TTC549 (cell line): ENCODE results near the gene KLHL11.
"Not testable (repeated sequence)": the region's sequence is repeated elsewhere in the genome, so short reads cannot be mapped to it uniquely, and the experiment has no call there.

ENCODE experiments used
- FAIRE-seq: peaks from 2 replicates; lab custom pipeline; 2012; peaks lifted over from hg19 to GRCh38; lab: Jason Lieb, UNC

KLHL11 gene

GRCh38 chr17:41837761-41838538 is 27.3 kb downstream of the KLHL11 start, which contains the start of gene KLHL10:
KLHL10 (plus strand) TSS chr17:41837825; CDS start chr17:41837933, 108 bp downstream.
- no peak for FAIRE-seq

- no peak for FAIRE-seq
These were observed 28.6 kb downstream of the KLHL11 start for GRCh38 chr17:41836550-41837196.

- FAIRE-seq, result no peak
These were observed 29.2 kb downstream of the KLHL11 start, which contains the start of gene NT5C3B for GRCh38 chr17:41835800-41836549. NT5C3B (minus strand) TSS chr17:41836232; CDS start chr17:41836193, 39 bp downstream.

DNA sequence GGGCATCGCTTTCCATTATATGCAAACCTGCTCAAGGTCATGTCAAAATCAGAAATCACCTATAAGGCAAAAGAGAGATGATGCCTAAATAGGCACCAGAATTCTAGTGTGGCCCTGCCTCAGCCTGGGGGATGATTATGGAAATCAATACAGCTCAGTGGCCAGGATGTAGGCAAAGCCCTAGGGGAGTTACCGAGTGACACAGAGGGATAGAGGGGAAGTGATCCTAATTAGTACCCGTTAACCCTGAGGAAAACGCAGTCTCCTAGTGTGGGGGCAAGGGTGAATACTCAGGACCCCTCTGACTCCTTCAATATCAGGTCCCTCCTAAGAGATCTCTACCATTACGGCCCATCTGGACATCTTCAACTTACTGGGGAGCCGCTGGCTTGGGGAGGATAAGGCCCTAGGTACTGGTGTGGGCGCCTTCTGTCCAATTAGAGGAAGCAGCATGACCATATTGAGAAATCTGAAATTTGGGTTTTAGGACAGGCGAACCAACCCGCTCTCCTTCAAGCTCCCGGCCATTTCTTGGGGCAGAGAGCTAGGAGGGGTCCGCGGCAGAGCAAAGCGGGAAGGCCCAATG is 29.9 kb downstream of the KLHL11 start:
- no peak for FAIRE-seq

- not testable (repeated sequence) for FAIRE-seq
These were observed 35.3 kb downstream of the KLHL11 start for GRCh38 chr17:41829961-41830360.

DNA sequence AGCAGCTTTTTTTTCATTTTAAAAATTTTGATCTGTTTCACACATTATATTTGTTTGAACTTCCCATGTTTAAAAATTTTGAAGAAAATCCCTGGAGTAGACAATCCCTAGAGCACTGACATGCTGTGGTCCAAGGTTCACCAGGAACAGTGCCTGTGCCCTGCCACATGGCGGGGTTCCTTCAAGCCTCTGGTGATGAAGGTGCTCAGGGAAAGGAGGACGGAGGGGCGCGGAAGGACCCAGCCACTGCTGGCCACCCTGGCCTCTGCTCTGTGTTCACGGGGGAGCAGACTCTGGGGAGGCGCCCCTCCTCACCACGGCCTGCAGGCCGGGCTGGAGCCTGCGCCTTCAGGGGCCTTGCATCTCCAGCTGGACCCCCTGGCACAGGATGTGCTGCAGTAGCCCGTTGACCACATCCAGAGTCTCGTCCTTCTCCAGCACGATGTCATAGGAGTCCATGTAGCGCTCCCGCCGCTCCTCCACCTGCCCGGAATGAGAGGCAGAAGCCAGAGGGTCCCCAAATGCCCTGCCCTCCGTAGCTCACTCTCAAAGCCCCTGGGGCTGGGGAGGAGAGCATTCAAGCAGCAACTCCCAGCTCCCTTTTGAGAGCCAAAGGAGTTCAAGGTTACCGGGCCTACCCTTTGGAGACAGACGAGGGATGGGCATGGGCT is 39.9 kb downstream of the KLHL11 start:
- no peak for FAIRE-seq

GRCh38 chr17:41824086-41824485 is 41.1 kb downstream of the KLHL11 start:
- no peak for FAIRE-seq

- no peak for FAIRE-seq
These were observed 41.6 kb downstream of the KLHL11 start for GRCh38 chr17:41823580-41823979.

DNA sequence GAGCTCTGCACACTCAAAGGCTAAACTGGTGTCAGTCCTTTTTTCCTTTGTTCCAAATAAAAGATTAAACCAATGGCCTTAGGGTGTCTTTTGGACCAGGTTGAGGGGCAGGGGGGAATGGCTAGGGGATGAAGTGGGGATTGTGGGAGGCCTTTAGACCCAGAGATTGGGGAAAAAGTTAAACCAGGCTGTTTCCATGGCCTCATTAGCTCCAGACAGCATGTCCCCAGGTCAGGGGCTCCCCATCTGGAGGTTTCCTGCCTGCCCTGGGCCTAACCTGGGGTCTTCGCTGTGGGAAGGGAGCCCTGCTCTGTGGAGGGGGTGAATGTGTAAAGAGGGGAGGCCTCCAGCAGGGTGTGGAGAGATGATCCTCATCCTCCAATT is 42.1 kb downstream of the KLHL11 start:
- FAIRE-seq, result no peak

- no peak for FAIRE-seq
These were observed 42.7 kb downstream of the KLHL11 start for GRCh38 chr17:41822216-41823140.

DNA sequence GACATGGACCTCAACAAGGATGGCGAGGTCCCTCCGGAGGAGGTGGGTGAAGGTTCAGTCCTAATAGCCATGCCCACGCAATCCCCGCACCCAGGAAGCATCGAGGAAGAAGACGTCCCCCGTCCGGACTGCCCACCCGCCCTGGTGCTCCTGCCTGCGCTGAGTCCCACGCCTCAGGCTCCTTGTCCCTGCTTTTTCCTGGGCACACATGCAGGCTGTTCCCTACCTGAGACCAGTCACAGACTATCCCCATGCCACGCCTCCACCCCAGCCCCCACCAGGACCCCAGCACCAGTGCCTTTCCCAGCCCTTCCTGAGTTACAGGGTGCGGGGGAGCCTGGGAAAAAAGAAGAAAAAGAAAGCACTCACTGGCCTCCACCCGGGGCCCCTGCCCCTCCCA is 43.4 kb downstream of the KLHL11 start:
- no peak for FAIRE-seq

DNA sequence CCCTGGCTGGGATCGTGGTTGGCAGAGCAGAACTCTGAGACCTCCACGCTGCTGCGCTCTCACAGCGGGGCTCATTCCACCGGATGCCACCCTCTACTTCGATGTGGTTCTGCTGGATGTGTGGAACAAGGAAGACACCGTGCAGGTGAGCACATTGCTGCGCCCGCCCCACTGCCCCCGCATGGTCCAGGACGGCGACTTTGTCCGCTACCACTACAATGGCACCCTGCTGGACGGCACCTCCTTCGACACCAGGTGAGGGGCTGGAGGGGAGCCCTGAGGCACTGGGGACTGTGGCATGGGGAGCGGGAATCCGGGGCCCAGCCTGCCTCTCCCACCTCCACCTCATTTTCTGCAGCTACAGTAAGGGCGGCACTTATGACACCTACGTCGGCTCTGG is 47.2 kb downstream of the KLHL11 start:
- FAIRE-seq, result no peak

DNA sequence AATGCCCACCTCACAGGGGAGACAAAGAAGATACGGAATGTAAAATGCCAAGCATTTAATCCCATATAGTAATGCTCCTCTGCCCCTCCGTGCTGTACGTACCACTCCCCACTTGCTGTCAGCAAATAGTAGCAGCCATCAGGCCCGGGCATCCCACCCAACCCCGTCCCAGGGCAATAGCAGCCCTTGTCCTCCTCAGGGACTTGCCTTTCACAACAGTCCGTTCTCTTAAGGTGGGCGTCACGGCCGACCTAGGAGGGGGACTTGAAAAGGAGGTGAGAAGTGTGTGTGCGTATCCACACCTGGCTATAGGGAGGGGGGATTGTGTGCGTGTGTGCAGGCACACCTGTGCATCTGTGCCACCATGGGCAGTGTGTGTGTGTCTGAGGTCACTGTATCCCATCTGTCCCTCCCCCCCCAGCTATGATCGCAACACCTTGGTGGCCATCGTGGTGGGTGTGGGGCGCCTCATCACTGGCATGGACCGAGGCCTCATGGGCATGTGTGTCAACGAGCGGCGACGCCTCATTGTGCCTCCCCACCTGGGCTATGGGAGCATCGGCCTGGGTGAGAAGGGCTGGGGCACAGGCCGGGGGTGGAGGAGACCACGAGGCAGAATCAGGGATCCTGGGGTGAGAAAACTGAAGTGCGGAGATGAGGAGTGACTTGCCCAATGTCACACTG is 48.4 kb downstream of the KLHL11 start:
- FAIRE-seq, result no peak

- no peak for FAIRE-seq
These were observed 51.0 kb downstream of the KLHL11 start for GRCh38 chr17:41814195-41814594.

GRCh38 chr17:41813699-41814124 is 51.5 kb downstream of the KLHL11 start:
- FAIRE-seq, result no peak

DNA sequence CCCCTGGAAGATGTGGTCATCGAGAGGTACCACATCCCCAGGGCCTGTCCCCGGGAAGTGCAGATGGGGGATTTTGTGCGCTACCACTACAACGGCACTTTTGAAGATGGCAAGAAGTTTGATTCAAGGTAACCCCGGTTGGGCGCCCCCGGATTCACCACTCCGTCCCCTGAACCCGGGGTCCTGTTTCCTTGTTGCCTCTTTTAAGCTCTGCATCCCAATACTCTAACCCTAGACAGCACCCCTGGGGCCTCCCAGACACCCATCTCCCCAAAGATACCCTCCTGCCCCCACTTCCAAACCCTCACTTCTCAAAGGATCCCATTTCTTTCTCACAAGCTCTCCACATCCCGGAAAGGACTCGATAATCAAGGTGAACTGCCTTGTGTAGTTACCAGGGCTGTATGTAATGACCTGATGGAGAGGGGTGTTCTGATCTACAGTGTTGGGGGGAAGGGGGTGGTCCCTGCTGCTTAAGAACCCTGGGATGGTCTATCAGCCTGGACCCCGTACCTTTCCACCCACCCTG is 52.0 kb downstream of the KLHL11 start:
- no peak for FAIRE-seq

DNA sequence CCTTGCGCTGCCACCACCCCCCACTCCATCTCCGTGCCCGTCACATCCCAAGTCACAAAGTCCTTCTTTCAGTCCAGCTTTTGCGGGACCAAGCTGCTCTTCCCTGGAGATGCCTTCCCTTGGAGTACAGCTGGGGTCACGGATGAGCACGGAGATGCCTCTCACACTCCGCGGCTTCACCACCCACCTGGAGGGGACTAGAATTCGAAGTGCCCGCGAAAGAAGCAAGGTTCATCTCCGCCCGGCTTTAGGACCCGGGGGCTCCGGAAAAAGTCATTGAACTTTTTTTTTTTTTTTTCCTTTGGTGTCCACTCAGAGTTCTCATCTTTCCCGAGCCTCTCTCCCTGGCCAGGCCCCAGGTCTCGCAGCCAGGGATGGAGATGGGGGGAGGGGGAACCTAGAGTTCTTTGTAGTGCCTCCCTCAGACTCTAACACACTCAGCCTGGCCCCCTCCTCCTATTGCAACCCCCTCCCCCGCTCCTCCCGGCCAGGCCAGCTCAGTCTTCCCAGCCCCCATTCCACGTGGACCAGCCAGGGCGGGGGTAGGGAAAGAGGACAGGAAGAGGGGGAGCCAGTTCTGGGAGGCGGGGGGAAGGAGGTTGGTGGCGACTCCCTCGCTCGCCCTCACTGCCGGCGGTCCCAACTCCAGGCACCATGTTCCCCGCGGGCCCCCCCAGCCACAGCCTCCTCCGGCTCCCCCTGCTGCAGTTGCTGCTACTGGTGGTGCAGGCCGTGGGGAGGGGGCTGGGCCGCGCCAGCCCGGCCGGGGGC is 52.7 kb downstream of the KLHL11 start, which contains the start of gene FKBP10:
TSS of gene FKBP10 (plus strand) at position 624 of the 771 bp plus-strand sequence. CDS start at position 655, 31 bp downstream.
- FAIRE-seq, result no peak

DNA sequence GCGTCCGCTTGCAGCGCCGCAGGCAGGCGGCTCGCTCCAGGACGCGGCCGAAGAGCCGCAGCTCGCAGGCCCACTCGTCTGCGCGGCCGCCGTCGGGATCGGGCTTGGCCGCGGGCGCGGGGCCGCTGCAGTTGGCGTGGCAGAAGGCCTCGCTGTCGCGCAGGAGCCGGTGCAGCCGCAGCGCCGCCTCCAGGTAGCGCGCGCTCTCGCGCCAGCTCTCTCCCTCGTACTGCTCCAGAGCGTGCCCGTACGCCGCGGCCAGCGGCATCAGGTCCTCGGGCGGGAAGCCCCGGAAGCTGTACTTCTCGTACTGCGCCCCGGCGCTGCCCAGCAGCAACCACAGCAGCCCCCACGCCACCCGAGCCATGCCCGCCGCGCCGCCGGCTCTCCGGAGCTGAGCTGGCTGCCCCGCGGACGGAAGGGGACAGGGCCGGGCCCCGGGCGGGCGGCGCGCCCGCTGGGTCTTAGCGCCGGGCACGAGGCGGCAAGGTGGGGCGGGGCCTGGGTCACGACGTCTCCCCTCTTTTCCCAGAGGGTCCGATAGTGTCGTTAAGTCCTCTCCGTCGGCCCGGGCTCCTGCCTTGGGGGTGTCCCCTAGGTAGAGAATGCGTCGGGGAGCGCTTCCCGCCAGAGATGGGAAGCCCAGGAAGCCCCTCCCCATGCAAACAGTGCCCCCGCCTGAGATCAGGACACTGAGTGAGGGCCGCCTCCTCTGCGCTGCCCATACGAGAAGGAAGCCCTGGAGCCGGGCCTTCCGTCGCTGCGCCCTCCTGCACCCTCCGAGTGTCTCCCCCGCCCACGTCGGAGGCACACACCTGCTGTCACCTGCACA is 53.5 kb downstream of the KLHL11 start, which contains the start of gene P3H4:
TSS of gene P3H4 (minus strand) at position 401 of the 832 bp plus-strand sequence. CDS start at position 367, 34 bp downstream.
- no peak for FAIRE-seq
